HG03354 (cell line): ENCODE results near the gene PLSCR3.
A peak's percentile ranks its signal among the peaks of the same experiment; 100 is the strongest.

Experiments
- ATAC-seq: cut with Tn5 transposase; IDR thresholded peaks from one replicate; pipeline ENCODE4 v1.9.1; 2021; ENCODE audit warnings: mild to moderate bottlenecking; ENCODE audit not compliant: unreplicated experiment, poor library complexity, severe bottlenecking

PLSCR3 gene

DNA sequence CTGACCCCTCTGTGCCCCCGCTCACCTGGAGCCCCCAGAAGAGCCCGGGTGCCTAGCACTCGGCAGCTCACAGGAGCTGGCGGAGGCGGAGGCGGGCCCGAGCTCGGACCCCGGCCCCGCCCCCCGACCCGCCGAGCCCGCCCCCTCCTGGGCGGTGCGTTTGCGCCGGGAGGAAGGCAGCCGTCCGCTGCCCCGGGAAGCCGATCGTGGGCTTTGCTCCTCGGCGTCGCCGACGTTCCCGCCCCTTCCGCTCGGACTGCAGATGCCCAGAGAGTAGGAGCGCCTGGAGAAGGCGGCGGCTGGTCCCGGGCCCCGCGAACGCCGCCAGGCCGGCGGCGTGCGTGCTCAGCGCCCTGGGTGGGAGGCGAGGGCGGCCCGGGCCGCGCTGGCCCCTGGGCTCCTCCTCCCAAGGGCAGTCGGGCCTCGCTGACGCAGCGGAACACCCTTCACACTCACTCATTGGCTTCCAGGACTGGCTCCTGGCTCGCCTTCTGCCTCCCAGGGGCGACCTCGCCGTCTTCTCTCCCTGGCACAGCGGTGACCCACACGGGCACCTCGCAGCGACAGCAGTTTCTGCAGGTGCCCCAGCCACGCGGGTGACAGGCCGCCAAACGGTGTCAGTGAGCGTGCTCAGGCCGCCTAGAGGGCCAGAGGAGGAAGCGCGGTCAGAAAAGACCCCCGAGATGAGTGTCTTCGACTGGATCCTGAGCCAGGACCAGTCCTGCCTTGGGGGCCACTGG lies at the start of gene PLSCR3:
PLSCR3 (minus strand) TSS at position 74 of the 740 bp plus-strand sequence. CDS start 415 bp downstream, outside the sequence.
- peak; percentile 80 for ATAC-seq

DNA sequence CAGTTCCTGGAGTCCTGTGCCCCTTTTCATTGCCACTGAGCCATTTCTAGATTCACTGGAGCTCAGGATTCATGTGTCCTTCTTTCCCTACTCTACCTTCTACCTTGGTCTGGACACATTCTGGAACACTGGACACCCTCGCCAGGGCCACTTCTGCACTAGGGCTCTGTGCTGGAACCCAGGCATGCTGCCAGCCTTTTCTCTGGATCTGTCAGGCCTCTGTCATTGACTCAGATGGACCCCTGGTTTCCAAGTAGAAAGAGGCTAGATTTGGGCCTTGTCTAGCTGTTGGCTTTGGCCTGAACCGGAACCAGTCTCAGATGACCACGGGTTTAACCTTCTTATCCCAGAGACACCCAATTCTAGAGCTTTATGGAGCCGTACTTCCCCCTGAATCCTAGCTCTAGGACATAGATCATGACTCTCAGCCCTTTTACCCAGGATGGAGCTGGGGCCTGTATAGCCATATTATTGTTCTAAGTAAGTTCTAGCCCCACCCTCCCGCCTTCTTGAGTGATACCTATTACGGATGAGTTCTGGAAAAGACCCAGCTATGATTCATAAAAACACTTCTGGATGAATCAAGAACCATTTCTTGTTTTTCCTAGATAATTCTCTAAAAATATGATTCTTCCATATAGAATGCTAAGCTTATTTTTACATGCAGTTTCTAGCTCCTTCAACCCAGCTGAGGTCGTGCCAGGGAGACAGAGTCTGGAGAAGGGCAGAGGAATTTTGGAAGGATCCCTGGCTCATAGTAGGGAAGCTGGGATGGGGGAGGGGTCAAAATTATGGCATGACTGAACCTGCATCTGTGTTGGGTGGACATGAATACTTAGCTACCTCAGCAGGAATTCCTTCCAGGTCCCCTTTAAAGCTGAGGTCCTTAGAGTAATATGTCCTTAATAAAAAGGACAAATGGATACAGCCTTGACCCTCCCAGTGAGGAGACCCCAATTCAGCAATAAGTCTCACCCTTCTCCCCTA lies 49.5 kb upstream of the PLSCR3 start:
- ATAC-seq, result no peak

DNA sequence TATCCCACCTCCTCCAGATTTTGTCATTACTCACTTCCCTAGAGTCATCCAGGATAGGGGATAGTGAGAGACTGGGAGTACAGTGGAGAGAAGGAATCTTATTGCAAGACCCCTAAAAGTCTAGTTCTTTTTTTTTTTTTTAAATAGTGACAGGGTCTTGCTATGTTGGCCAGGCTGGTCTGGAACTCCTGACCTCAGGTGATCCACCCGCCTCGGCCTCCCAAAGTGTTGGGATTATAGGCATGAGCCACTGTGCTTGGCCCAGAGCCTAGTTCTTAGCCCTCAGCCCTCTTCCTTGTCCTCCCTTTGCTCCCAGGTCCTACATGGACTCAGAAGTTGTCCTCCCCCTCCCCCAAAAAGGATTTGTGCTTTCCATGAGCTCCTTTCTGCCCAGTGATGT lies 47.8 kb upstream of the PLSCR3 start:
- no peak for ATAC-seq

DNA sequence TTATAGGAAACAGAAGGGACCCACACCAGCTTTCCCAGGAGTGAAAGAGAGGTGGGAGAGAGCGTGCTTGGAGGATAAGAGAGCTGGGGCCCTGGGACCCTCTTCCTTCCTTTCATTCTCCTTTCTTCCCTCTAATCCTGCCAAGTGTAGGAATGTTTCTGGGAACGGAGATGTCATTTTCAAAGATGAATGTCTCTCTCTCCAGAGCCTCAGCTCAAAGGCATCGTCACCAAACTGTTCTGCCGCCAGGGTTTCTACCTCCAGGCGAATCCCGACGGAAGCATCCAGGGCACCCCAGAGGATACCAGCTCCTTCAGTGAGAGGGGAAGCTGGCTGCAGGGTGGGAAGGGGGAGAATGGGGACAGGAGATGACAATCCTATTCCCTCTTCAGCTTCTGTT lies 46.9 kb upstream of the PLSCR3 start:
- no peak for ATAC-seq

DNA sequence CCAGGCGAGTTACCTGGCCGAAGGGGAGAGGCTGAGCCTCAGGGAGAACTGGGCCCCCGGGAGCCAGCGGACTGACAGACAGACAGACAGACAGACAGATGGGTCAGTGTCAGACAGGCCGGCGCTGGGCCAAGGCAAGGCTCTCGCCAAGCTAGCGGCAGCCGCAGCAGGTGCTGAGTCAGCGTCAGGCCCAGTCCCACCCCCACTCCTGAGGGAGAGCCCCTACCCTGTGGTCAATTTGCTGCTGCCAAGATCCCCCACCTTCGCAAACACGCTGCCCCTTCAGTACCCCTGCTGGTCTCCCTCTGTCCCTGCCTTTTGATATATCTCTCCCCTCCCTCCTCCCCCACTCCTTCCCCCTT lies 46.5 kb upstream of the PLSCR3 start:
- ATAC-seq, result no peak

DNA sequence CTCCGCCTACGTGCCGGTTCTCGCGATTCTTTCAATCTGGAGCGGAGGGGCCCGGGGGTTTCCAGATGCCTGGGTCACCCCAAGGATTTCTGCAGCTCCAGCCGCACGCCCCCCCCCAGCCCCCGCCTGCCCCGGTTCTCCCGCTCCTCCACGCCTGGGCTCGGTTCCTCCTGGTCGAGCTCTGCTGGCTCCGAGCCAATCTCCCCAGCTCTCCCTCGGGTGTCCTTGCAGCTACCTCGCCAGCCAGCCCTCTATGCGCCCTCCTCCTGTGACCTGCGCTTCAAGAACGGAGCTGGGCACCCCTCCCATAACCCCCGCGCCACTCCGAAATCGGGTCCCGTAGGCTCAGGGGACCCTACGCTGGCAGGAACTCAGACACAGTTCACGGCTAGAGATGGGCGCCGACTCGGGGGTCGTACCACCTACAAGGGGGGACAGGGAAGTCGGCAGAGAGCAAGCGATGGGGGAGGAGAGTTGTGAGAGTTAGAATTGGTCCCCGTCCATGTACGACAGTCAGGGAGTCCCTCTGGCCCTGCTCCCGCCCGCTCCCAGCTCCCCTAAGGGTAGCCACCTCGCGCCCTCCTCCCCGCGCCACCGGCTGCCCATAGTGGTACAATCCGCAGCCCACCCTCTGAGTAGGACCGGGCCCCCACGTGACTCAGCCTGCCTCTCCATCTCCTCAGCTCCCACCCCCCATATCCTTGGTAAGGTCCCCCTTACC lies 45.9 kb upstream of the PLSCR3 start:
- no peak for ATAC-seq

DNA sequence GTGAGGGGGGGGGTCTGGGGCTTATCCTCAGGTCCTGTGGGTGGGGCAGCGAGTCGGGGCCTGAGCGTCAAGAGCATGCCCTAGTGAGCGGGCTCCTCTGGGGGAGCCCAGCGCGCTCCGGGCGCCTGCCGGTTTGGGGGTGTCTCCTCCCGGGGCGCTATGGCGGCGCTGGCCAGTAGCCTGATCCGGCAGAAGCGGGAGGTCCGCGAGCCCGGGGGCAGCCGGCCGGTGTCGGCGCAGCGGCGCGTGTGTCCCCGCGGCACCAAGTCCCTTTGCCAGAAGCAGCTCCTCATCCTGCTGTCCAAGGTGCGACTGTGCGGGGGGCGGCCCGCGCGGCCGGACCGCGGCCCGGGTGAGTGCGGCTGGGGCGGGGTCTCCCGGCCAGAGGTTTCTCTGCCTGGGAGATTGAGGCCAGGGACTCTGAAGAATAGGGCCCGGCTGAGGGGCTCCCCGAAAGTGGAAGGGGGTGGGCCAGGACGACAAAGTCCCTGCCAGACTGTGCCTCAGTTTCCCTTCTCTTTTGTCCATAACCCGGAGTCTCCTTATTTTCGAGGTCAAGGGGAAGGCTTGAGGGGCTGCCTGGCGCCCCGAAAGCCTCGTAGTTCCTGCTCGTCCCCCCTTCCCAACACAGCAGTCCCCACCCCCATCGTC lies 45.3 kb upstream of the PLSCR3 start, which contains the start of gene FGF11:
FGF11 (plus strand) TSS at position 51 of the 651 bp plus-strand sequence; CDS start at position 160, 109 bp downstream.
- no peak for ATAC-seq

DNA sequence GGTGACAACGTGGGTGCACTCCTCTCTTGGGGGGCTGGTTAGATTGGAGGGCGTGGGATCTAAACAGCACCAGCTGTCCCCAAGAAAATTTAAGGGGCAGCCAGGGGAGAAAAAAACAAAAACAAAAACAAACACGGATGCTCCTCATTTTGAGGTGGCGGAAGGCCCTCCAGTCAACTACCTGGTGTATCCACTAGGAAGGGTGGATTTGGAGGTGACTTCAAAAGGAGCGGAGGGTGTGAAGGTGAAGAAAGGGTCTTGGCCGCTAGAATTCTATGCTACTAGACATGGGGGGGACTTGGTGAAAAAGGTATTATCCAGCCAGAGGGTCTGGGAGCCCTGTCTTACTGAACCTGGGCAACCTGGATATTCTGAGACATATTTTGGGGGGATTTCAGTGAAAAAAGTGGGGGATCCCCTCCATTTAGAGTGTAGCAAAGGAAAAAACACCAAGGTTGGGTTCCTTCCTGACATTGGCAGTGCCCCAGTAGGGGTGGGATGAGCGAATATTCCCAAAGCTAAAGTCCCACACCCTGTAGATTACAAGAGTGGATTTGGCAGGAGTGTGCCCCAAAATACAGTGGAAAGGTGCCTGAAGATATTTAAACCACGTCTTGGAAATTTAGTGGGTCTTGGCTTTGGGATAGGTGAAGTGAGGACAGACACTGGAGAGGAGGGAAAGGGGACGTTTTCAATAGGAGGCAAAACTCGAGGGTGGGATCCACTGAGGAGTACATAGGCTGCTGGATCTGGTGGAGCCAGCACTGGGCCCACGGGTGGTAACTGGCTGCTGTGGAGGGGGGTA lies 44.5 kb upstream of the PLSCR3 start:
- no peak for ATAC-seq

DNA sequence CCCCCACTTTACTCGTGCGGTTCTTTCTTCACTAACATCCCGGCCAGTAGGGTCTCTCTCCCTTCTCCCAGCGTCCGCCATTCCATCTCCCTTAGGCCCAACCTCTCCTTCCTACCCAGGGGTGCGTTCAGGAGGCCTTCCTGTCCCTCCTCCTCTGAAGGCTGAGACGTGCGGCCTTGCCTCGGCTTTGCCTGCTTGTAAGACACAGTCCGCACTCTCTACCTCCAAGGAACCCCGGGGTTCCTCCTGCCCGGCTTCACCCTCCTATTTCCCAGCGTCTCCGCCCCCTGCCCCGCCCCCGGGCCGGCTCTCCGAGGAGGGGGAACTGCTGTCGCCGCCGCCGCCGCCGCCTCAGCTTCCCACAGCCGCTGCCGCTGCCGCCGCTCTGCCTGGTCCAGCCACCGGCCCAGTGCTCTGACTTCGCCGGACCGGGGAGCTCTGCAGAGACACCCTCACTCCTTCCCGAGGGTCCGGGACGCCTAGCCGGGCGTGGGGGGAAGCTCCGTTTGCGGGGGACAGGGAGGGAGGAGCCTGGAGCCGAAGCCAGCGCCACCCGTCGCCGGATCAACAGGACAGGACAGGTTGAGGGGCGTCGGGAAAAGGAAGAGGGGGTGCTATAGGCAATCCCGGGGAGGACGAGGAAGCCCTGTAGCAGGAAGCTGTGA lies 43.8 kb upstream of the PLSCR3 start:
- no peak for ATAC-seq

DNA sequence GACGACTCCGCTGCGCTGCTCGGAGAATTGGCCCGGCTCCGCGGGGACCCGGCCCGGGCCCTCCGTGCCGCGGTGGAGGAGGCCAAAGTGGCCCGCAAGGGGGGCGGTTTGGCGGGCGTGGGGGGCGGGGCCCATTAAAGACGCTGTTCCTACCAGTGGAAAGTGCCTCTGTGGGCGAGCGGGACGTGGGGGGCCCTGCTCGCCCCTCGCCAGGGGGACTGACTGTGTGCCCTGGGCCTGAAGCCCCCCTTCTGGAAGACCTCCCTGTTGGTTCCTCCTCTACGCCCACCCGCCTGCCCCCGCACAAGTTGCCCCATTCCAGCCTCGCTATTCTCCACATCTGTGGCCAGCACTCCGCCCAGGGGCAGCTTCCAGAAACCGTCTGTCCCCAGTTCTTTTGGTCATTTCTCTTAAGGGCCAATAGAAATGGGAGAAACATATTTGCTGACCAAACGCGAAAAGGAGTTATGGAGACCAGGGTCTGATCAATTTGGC lies 43.1 kb upstream of the PLSCR3 start:
- no peak for ATAC-seq

DNA sequence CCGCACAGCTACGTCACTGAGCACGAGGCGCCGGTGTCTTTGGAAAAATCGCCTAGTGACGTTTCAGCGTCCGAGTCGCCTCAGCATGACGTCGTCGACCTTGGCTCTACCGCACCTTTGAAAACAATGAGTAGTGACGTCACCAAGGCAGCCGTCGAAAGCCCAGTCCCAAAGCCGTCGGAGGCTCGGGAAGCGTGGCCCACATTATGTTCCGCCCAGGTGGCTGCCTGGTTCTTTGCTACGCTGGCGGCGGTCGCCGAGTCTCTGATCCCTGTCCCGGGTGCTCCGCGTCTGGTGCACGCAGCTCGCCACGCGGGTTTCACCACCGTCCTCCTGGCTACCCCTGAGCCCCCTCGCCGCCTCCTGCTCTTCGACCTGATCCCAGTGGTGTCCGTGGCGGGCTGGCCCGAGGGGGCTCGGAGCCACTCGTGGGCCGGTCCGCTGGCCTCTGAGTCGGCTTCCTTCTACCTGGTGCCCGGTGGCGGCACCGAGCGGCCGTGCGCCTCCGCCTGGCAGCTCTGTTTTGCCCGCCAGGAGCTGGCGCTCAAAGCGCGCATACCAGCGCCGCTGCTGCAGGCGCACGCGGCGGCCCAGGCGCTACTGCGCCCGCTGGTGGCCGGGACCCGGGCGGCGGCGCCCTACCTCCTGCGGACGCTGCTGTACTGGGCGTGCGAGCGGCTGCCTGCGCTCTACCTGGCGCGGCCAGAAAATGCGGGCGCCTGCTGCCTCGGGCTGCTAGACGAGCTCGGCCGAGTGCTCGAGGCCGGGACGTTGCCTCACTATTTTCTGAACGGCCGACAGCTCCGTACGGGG lies 42.4 kb upstream of the PLSCR3 start:
- ATAC-seq, result peak; percentile 39

DNA sequence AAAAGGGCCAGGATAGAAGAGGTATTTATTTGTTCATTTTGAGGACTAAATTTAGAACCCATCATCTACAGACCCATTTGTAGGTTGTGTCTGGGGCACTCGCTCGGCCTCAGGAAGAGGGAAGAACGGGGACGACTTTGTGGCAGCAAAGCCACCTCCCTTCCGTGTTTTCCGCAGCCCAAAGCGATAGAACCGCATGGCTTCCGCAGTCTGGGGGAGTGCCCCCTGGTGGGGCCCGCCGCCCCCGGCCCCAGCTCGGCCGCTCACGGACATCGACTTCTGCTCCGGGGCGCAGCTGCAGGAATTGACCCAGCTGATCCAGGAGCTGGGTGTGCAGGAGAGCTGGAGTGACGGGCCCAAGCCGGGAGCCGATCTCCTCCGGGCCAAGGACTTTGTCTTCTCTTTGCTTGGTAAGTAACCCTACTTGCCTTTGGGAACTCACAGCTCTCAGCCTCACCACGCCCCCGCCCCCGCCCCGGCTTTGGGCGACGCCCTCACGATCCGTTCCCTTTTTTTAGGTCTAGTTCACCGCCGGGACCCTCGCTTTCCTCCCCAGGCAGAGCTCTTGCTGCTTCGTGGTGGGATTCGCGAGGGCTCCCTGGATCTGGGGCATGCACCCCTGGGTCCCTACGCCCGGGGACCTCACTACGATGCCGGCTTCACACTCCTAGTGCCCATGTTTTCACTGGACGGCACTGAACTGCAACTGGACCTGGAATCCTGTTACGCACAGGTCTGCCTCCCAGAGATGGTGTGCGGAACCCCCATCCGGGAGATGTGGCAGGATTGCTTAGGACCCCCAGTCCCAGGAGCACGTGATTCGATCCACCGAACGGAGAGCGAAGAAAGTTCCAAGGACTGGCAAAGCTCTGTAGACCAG lies 41.6 kb upstream of the PLSCR3 start:
- peak; percentile 27 for ATAC-seq

DNA sequence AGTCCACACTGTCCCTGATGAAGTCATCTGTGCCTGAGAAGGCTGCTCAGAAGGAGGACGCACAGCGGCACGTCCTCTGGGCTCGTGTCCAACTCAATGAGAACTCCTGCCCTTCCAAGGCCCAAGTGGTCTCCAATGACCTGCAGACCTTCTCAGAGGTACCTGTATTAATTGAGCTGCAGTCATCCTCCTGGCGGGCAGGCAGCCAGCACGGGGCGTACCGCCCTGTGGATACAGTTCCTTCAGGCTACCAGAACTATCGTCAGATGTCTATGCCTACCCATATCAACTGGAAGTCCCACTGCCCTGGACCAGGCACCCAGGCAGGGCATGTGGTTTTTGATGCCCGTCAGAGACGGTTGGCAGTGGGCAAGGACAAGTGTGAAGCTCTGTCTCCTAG lies 38.0 kb upstream of the PLSCR3 start:
- no peak for ATAC-seq

DNA sequence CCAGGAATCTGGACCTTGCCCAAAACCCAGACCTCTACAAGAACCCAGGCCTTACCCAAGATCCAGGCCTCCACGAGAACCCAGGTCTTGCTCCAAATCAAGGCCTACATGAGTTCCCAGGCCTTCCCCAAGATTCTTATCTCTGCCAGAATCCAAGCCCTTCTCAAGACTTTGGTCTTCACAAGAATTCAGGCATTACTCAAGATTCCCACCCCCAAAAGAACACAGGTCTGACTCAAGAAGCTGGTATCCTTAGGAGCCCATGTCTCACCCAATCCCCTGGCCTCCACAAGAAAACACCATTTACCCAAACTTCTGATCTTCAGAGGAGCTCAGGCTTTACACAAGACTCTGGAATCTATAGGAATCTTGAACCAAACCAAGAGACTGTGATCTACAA lies 36.9 kb upstream of the PLSCR3 start:
- ATAC-seq, result no peak

DNA sequence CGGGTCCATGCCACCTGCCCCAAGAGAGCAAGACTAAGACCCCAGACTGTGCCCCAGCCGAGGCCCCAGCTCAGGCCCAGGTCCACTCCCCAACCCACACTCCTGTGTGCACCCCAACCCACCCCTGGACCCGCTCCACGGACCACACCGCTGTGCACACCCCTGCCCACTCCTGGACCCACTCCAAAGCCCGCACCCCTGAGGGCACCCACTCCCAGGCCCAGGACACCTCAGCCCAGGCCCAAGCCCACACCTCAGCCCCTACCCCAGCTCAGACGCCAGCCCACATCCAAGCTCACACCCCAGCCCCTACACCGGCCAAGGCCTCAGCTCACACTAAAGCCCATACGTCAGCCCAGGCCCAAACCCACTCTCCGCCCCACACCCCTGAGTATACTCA lies 35.4 kb upstream of the PLSCR3 start:
- no peak for ATAC-seq

DNA sequence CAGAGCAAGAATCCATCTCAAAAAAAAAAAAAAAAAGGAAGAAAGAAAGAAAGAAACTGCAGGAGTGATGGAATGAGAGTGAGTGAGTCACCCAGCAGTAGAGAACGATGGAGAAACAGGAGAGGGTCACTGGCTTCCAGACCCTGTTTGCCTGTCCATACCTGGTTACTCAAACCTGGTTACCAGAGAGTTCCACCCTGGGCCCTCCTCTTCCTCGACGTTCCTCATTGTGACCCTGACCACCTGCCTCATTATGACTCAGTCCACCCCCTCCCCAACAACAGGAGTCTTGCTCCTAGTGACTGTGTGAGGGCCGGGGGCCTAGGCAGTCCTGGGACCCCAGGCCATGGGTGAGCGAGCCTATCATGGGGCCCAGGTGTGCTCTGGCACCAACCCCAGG lies 34.2 kb upstream of the PLSCR3 start, which contains the start of gene SPEM3:
SPEM3 (plus strand) TSS at position 301 of the 400 bp plus-strand sequence; CDS start at position 347, 46 bp downstream.
- ATAC-seq, result no peak
